Kidney epithelial cell (primary cell): ENCODE measurements around the gene SLC2A2. TPM values are rescaled to one million over a fixed set of nuclear protein-coding genes. Genes with fewer than 3 reads are reported as not detected.

Source experiments
- DNase-seq: peaks from one replicate; pipeline ENCODE4 v3.0.0-alpha.2; 2010; ENCODE audit warnings: low read depth
- H3K27me3 ChIP-seq: 2 replicates; pipeline ENCODE4 v1.6.0; 2011; ENCODE audit warnings: low read length; ENCODE audit not compliant: control insufficient read depth, insufficient read depth
- H3K36me3 ChIP-seq: 2 replicates; pipeline ENCODE4 v1.5.1; 2011; ENCODE audit warnings: low read length; ENCODE audit not compliant: control insufficient read depth, insufficient read depth
- H3K4me3 ChIP-seq: 2 replicates; pipeline ENCODE4 v1.5.1; 2011; ENCODE audit warnings: low read depth, mild to moderate bottlenecking, control low read depth, low read length
- total RNA-seq: library from RNA; depleted of rRNA; stranded (reverse); fragments of >200 nt; gene quantifications from 2 replicates; pipeline ENCODE4 v1.2.3, GENCODE V29; 2015
- TF ChIP-seq, protein P1 (sequence below): IDR thresholded peaks from 2 replicates; pipeline ENCODE4 v1.5.1; 2011; ENCODE audit warnings: mild to moderate bottlenecking, moderate library complexity, low read length, control low read depth, inconsistent platforms; ENCODE audit not compliant: insufficient read depth, poor library complexity, severe bottlenecking

SLC2A2 gene
- total RNA-seq, 1 donor from 2014 or later, result not detected

DNA sequence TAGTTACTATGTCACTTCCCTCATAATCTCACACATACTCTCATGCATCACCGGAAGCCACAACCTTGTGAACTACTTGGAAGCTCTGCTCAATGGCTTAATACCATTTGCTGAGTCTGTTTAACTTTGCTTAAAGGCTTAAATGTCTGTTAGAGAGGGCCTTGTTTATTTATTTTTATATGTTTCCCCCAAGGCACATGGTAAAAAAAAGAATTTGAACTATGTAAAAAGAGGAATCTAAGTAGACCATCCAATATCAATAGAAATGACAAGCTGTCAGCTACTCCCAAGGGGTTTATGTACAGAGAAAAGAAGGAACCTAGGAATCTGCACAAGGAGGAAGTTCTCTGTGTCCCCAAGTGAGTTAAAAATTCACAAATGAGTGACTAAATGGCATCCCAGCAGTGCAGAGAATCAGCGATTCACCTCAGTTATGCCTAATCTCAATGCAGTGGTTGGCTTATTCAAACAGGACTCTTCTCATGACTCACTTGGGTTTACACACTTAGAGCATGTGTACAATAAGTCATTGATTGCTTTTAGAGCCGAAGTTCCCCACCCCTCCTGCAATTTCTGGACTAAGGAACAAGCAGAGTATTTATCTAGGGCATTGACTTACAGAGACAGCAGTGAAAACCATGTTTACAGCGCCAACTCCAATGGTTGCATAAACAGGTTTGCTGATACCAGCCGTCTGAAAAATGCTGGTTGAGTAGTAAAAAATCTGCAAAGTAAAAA lies 24.4 kb downstream of the SLC2A2 start:
- peak; percentile 79 for DNase-seq
- Histone ChIP-seq H3K36me3 (no peaks in the 10 kb centered on the region), H3K27me3 (no peaks in the 10 kb centered on the region), H3K4me3 (no peak overlapping the region)
- TF ChIP-seq, protein P1, sequence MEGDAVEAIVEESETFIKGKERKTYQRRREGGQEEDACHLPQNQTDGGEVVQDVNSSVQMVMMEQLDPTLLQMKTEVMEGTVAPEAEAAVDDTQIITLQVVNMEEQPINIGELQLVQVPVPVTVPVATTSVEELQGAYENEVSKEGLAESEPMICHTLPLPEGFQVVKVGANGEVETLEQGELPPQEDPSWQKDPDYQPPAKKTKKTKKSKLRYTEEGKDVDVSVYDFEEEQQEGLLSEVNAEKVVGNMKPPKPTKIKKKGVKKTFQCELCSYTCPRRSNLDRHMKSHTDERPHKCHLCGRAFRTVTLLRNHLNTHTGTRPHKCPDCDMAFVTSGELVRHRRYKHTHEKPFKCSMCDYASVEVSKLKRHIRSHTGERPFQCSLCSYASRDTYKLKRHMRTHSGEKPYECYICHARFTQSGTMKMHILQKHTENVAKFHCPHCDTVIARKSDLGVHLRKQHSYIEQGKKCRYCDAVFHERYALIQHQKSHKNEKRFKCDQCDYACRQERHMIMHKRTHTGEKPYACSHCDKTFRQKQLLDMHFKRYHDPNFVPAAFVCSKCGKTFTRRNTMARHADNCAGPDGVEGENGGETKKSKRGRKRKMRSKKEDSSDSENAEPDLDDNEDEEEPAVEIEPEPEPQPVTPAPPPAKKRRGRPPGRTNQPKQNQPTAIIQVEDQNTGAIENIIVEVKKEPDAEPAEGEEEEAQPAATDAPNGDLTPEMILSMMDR, result no peak

DNA sequence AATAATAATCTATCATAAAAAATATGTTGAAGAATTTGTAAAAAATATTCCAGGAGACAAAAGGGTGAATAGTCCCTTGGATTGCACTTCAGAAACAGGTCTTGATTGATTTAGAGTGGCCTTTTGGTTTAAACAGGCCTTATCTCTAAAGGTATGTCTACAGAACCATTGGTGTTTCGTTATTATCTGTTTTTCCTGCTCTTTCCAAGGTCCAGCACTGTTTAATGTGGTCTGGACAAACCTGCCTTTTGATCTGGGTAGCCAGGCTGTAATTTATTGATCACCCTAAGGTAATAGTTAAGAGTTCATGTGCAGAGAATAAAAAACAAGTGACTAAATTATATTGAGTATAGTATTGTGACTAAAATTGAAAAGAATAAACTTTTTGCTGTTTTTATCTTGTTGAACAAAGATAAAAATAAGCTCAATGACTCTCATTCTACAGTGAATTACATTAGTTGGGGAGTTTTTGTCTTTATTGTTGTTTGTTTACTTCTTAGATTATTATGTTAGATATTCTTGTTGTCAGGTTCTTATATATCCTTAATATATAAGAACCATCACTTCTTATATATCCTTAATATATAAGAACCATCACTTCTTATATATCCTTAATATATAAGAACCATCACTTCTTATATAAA lies 25.1 kb downstream of the SLC2A2 start:
- Histone ChIP-seq H3K27me3 (no peaks in the 10 kb centered on the region), H3K4me3 (no peak overlapping the region), H3K36me3 (no peaks in the 10 kb centered on the region)
- DNase-seq, result no peak
- TF ChIP-seq, protein P1, result no peak

DNA sequence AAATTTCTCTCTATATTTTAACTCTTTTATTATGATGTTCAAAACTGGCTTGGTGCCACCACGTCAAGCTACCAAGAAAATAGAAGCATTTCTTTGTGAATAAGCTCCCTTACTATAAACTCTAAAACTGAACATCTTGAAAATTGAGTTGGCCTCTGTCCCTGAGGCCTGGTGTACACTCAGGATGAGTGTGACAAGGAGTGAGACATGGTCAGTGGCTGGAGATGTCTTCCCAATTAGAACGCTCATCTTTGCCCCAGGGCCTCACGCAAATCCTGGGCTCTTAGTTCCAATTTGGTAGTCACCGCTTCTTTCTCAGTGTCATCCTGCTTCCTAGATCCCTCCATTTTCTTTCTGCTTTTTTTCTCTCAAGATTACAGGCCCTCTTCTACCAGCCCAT lies 26.2 kb downstream of the SLC2A2 start:
- Histone ChIP-seq H3K36me3 (no peaks in the 10 kb centered on the region), H3K27me3 (no peaks in the 10 kb centered on the region), H3K4me3 (no peak overlapping the region)
- TF ChIP-seq, protein P1, result no peak
- DNase-seq, result no peak

DNA sequence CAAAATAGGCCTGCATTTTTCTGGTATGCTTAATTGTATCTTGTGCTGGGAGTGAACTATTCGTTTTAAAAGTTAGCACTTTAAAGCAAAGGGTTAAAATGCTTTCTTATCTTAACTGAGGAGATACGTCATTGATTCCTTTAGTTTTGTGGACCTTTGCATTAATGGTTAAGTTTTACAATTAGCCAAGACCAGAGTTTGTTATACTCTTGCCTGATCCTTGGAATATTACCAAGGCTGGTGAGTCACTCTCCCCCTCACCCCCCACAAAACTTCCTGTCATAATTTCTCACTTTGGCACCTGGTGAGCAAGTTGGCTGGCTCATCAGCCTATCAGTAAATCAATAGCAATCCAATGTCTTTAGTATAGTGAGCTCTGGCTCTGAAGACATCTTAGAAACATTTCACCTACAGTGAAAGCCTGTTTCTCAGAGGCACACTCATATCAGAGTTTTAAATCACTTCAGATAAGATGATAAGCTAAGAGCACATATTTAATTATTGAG lies 26.7 kb downstream of the SLC2A2 start:
- Histone ChIP-seq H3K36me3 (no peaks in the 10 kb centered on the region), H3K4me3 (no peak overlapping the region), H3K27me3 (no peaks in the 10 kb centered on the region)
- TF ChIP-seq, protein P1, result no peak
- peak; percentile 77 for DNase-seq

DNA sequence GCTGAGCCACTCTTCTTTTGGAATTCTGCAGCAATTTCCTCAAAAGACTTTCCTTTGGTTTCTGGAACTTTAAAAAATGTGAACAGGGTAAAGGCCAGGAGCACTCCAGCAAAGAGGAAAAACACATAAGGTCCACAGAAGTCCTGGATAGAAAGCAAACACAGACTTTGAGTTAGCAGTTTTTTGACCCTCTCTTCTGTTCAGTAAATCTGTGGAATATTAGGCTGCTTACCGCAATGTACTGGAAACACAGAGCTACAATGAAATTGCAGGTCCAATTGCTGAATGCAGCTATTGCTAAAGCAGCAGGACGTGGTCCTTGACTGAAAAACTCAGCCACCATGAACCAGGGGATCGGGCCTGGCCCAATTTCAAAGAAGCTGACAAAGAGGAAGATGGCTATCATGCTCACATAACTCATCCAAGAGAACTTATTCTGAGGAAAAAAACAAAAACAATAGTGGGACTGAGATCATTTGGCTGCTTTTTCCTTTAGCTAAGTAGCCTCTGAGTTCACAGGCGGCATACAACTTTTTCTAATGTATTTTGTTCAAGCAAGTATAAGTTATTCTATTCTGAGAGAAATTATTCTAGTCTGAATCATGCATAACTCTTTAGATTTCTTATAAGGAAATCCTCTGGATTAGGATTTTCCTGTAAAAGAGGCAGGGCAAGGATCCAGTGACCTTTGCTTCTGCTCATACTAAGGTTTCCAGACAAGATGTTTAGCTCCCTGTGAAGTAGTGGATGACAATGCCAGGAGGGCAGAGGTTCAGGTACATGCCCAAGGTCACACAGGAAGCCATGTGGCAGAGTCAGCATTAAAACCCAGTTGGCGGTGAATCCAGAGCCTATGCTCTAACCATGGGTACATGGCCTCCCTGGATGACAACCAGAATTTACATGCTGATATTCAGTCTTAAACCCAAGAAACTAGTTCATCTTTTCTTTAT lies 28.3 kb downstream of the SLC2A2 start:
- Histone ChIP-seq H3K36me3 (no peaks in the 10 kb centered on the region), H3K27me3 (no peaks in the 10 kb centered on the region), H3K4me3 (no peak overlapping the region)
- no peak for DNase-seq
- TF ChIP-seq, protein P1, result no peak
